Endothelial cell of umbilical vein (primary cell): ENCODE results near the gene FZD10.

Experiments used
- EZH2 ChIP-seq: IDR thresholded peaks from 2 replicates; pipeline ENCODE4 v1.6.1; 2012; ENCODE audit warnings: borderline replicate concordance, low read depth, mild to moderate bottlenecking, moderate library complexity, low read length, inconsistent platforms; ENCODE audit not compliant: severe bottlenecking
- GATA2 ChIP-seq: IDR thresholded peaks from 2 replicates; pipeline ENCODE4 v1.7.0; 2011; ENCODE audit warnings: low read depth, mild to moderate bottlenecking, moderate library complexity, mixed read lengths, low read length; ENCODE audit not compliant: insufficient read length, insufficient read depth
- JUN ChIP-seq: IDR thresholded peaks from 2 replicates; pipeline ENCODE4 v1.6.1; 2011; ENCODE audit warnings: borderline replicate concordance, low read depth; ENCODE audit not compliant: insufficient read length, insufficient read depth
- POLR2A ChIP-seq: IDR thresholded peaks from 2 replicates; pipeline ENCODE4 v1.6.1; 2012; ENCODE audit warnings: low read depth, mild to moderate bottlenecking, control low read depth, low read length
- POLR2AphosphoS5 ChIP-seq: IDR thresholded peaks from 2 replicates; pipeline ENCODE4 v1.6.1; 2012; ENCODE audit warnings: low read depth, mild to moderate bottlenecking, control low read depth, low read length, moderate library complexity; ENCODE audit not compliant: insufficient read depth
- TF ChIP-seq, protein P1 (sequence below), 2 donors: IDR thresholded peaks; 1 replicate in 1 of 2; 2 replicates in 1 of 2; pipeline ENCODE4 v1.5.1; 2011; ENCODE audit warnings: low read length in 2 of 2, mild to moderate bottlenecking in 2 of 2, moderate library complexity in 2 of 2, control low read depth in 1 of 2, inconsistent platforms in 1 of 2, low read depth in 1 of 2; ENCODE audit not compliant: insufficient read depth in 1 of 2; ENCODE audit errors: extremely low read depth in 1 of 2

DNA sequence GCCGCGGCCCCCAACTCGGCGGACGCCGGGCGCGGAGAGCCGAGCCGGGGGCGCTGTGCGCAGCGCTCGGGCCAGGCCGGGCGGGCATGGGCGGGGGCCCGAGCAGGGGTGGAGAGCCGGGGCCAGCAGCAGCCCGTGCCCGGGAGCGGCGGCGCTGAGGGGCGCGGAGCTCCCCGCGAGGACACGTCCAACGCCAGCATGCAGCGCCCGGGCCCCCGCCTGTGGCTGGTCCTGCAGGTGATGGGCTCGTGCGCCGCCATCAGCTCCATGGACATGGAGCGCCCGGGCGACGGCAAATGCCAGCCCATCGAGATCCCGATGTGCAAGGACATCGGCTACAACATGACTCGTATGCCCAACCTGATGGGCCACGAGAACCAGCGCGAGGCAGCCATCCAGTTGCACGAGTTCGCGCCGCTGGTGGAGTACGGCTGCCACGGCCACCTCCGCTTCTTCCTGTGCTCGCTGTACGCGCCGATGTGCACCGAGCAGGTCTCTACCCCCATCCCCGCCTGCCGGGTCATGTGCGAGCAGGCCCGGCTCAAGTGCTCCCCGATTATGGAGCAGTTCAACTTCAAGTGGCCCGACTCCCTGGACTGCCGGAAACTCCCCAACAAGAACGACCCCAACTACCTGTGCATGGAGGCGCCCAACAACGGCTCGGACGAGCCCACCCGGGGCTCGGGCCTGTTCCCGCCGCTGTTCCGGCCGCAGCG is 639 bp downstream of the FZD10 start:
- TF ChIP-seq, protein P1, sequence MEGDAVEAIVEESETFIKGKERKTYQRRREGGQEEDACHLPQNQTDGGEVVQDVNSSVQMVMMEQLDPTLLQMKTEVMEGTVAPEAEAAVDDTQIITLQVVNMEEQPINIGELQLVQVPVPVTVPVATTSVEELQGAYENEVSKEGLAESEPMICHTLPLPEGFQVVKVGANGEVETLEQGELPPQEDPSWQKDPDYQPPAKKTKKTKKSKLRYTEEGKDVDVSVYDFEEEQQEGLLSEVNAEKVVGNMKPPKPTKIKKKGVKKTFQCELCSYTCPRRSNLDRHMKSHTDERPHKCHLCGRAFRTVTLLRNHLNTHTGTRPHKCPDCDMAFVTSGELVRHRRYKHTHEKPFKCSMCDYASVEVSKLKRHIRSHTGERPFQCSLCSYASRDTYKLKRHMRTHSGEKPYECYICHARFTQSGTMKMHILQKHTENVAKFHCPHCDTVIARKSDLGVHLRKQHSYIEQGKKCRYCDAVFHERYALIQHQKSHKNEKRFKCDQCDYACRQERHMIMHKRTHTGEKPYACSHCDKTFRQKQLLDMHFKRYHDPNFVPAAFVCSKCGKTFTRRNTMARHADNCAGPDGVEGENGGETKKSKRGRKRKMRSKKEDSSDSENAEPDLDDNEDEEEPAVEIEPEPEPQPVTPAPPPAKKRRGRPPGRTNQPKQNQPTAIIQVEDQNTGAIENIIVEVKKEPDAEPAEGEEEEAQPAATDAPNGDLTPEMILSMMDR (IDR thresholded peaks at IDR 0.05; ENCODE audit: extremely low read depth in 1 of 2, insufficient read depth in 1 of 2, low read depth in 1 of 2, low read length in 2 of 2) = no peak
- TF ChIP-seq POLR2A (no peak), JUN (no peak), POLR2AphosphoS5 (no peak), EZH2 (no peak), GATA2 (no peak)
